ENCODE measurements around the gene JAKMIP3.

DNA sequence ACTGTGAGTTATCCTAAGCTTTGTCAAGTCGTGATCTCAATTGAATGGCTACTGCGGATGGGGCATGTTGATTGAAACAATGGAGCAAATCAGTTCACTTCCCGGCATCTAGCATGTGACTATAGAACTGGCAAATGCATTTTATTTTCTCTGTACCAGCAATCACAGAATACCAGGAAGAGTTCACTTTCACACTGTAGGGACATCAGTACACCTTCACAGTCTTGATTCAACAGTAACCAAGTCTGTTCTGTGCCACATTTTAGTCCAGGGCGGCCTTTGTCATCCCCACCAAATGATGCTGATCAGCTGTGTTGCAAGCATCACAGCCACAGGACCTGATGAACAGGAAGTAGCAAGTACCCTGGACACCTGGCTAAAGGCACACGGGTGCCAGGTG, 32.1 kb upstream of the JAKMIP3 start:
- TF ChIP-seq POLR2A (IDR thresholded peaks at IDR 0.05) (no peak), POLR2AphosphoS5 (IDR thresholded peaks at IDR 0.05) (no peak), EP300 (IDR thresholded peaks at IDR 0.05) (no peak)
- TF ChIP-seq, protein P1, sequence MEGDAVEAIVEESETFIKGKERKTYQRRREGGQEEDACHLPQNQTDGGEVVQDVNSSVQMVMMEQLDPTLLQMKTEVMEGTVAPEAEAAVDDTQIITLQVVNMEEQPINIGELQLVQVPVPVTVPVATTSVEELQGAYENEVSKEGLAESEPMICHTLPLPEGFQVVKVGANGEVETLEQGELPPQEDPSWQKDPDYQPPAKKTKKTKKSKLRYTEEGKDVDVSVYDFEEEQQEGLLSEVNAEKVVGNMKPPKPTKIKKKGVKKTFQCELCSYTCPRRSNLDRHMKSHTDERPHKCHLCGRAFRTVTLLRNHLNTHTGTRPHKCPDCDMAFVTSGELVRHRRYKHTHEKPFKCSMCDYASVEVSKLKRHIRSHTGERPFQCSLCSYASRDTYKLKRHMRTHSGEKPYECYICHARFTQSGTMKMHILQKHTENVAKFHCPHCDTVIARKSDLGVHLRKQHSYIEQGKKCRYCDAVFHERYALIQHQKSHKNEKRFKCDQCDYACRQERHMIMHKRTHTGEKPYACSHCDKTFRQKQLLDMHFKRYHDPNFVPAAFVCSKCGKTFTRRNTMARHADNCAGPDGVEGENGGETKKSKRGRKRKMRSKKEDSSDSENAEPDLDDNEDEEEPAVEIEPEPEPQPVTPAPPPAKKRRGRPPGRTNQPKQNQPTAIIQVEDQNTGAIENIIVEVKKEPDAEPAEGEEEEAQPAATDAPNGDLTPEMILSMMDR (IDR thresholded peaks at IDR 0.05) = no peak
